ENCODE data around the gene C1QTNF7. TPM values are rescaled to one million over a fixed set of nuclear protein-coding genes. Genes with fewer than 3 reads are reported as not detected.

C1QTNF7 gene
- total and polyA plus RNA-seq, 10 donors, result 0.74 to 22.5 (median 5.2) TPM

DNA sequence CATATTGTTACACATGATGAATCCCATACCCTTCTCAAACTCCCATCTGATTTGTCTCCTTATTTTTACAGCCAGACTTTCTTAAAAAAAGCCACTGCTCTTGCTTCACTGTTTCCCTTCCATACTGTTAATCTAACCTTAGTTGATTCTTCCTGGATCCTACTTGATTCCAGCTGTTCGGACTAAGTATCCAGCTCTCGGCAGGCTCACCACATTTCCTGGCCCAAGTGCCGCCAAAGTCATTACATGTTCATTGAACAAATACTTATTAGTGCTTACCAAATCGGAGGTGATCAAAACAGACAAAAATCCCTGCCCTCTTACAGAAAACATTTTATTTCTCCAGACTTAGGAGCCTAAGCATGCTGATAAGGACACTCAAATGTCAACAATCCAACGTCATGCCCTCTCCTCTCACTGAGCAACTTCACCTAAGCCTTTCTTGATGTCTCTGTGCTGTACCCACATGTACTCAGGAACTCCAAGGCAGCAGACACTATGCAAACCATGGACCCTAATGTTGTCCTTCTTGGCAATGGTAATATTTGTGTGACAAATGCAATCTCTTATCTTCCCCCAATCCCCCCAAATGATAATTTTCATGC, 45.1 kb upstream of the C1QTNF7 start:
- WGBS, 5 donors, result 86 to 92% (median 90%) methylated on average over 5 of the region's 5 CpGs
- no peak for DNase-seq
- H3K27me3 ChIP-seq (replicated peaks in 1 of 7), result no peaks in the 10 kb centered on the region
- H3K36me3 ChIP-seq, result no peaks in the 10 kb centered on the region
- TF ChIP-seq POLR2AphosphoS5 (IDR thresholded peaks at IDR 0.05), result no peak
- no peak for TF ChIP-seq POLR2A (IDR thresholded peaks at IDR 0.05)
- no peak for TF ChIP-seq CTCF (IDR thresholded peaks at IDR 0.05 in 8 of 11, conservative IDR thresholded peaks at IDR 0.05 in 3 of 11)
- H3K9me3 ChIP-seq, result no peaks in the 10 kb centered on the region
- no peak overlapping the region for H3K4me3 ChIP-seq
- H3K27ac ChIP-seq, result no peak overlapping the region
- peaks cover 0 to 13% (median 5%) of the 10 kb centered on the region in 6 donors for H3K4me1 ChIP-seq
- intact Hi-C loops (cut with DNase I; ENCODE audit: low total_unique reads), result no loop called here

- Histone ChIP-seq H3K27ac (peak overlapping the region in 3 of 8 donors; percentile 2 to 28 (median 3)), H3K27me3 (replicated peaks in 1 of 7) (no peaks in the 10 kb centered on the region), H3K9me3 (no peaks in the 10 kb centered on the region), H3K4me3 (no peak overlapping the region), H3K36me3 (no peaks in the 10 kb centered on the region), H3K4me1 (no peaks in the 10 kb centered on the region)
- 91 to 97% (median 95%) methylated on average over 6 of the region's 6 CpGs for WGBS, 5 donors
- TF ChIP-seq POLR2AphosphoS5 (IDR thresholded peaks at IDR 0.05) (no peak), CTCF (IDR thresholded peaks at IDR 0.05 in 8 of 11, conservative IDR thresholded peaks at IDR 0.05 in 3 of 11) (no peak), POLR2A (IDR thresholded peaks at IDR 0.05) (no peak)
- intact Hi-C loops (cut with DNase I; ENCODE audit: low total_unique reads), result no loop called here
- DNase-seq, result no peak
These were observed 42.3 kb upstream of the C1QTNF7 start for GRCh38 chr4:15385515-15385914.

GRCh38 chr4:15385928-15386327, 41.9 kb upstream of the C1QTNF7 start:
- intact Hi-C loops (cut with DNase I; ENCODE audit: low total_unique reads), result no loop called here
- no peak for TF ChIP-seq POLR2A (IDR thresholded peaks at IDR 0.05)
- no peak for TF ChIP-seq CTCF (IDR thresholded peaks at IDR 0.05 in 8 of 11, conservative IDR thresholded peaks at IDR 0.05 in 3 of 11)
- TF ChIP-seq POLR2AphosphoS5 (IDR thresholded peaks at IDR 0.05), result peak in 1 of 3 donors; percentile 53
- no peaks in the 10 kb centered on the region for H3K36me3 ChIP-seq
- no peak overlapping the region for H3K4me3 ChIP-seq
- WGBS, 5 donors, result 83 to 94% (median 90%) methylated on average over 4 of the region's 4 CpGs
- H3K4me1 ChIP-seq, result no peaks in the 10 kb centered on the region
- DNase-seq, result no peak
- peak overlapping the region in 2 of 8 donors; percentile 3 to 28 for H3K27ac ChIP-seq
- no peaks in the 10 kb centered on the region for H3K9me3 ChIP-seq
- no peaks in the 10 kb centered on the region for H3K27me3 ChIP-seq (replicated peaks in 1 of 7)

DNA sequence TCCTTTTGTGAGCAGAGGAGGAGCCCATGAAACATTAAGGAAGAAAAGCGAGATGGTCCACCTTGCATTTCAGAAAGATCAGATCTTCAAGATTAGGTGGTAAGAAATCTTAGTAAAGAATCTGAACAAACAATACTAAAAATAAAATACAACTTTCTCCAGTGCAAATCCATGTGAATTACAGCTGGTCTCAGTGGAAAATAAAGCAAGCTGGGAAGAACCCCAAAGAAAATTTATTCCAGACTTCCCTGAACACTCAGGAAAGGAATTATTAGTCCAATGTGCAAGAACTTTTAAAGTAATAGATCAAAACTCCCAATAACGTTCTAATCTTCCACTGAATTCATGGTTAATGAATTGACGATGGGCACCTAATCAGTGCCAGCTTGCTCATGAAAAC, 37.3 kb upstream of the C1QTNF7 start:
- no peak for DNase-seq
- no peaks in the 10 kb centered on the region for H3K27me3 ChIP-seq (replicated peaks in 1 of 7)
- TF ChIP-seq POLR2AphosphoS5 (IDR thresholded peaks at IDR 0.05), result no peak
- no peak for TF ChIP-seq CTCF (IDR thresholded peaks at IDR 0.05 in 8 of 11, conservative IDR thresholded peaks at IDR 0.05 in 3 of 11)
- TF ChIP-seq POLR2A (IDR thresholded peaks at IDR 0.05), result no peak
- 83 to 92% (median 90%) methylated on average over 3 of the region's 3 CpGs for WGBS, 5 donors
- no peak overlapping the region for H3K27ac ChIP-seq
- H3K4me3 ChIP-seq, result no peak overlapping the region
- H3K9me3 ChIP-seq, result no peaks in the 10 kb centered on the region
- no peaks in the 10 kb centered on the region for H3K4me1 ChIP-seq
- intact Hi-C loops (cut with DNase I; ENCODE audit: low total_unique reads), result loop anchor here (5.0 kb wide), 1 partner anchor 153 kb away; no protein-coding TSS in a partner anchor
- no peaks in the 10 kb centered on the region for H3K36me3 ChIP-seq
